Measurements from ENCODE around the gene MRPL12. TPM values are rescaled to one million over a fixed set of nuclear protein-coding genes. Genes with fewer than 3 reads are reported as not detected.
A peak's percentile ranks its signal among the peaks of the same experiment; 100 is the strongest.

Gene MRPL12
- total and polyA plus RNA-seq, 2 experiments from 2014 or later: 50.9 to 153 TPM

DNA sequence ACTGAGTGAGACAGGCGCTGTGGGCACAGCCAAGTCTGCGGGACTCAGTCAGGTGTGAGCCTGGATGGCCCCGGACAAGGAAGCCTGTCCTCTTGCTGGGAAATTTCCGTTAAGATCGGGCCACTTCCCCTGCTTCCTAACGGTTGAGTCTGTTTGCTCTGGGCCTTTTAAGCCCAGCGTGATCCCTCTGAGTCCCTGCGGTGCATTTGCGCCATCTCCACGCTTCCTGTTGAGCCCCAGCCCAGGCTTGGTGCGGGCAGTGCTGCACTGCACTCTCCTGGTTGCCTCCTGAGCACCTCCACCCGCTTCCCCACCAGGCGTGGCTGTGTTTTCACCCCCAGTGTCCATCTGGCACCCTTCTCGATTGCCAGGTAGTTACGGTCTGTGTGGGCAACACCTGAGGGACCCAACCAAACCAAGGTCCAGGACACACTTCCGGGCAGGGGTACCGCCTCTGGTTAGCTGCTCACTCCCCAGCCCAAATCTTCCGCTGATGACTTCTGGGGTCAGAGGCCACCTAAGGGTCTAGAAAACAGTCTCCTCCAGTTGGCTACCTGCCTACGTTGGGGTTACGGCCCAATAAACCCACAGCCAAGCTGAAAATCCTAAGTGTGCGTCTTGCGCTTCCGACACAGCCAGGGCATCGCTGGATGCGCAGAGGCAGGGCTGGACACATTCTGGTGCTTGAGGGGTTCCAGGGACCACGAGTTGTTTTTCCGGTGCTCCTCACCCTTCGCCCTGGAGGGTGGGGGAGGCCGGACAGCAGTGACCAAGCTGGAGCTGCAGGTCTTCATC is 7.5 kb downstream of the MRPL12 start:
- Histone ChIP-seq H4K20me1 (replicated peaks; ENCODE audit: insufficient read depth) (no peaks in the 10 kb centered on the region; the same call in none of the 2 replicates), H3K79me2 (replicated peaks; ENCODE audit: insufficient read depth) (peaks cover 13% of the 10 kb centered on the region), H3K4me3 (peak overlapping the region; percentile 77), H2AFZ (no peak overlapping the region), H3F3A (replicated peaks; ENCODE audit: low read depth) (peaks cover 29% of the 10 kb centered on the region), H3K4me1 (ENCODE audit: insufficient read depth) (peaks cover 24% of the 10 kb centered on the region; the same call in 1 of the 2 replicates), H3K4me2 (peak overlapping the region; percentile 97), H3K27ac (ENCODE audit: low read depth) (no peak overlapping the region), H3K36me3 (ENCODE audit: insufficient read depth) (peaks cover 4% of the 10 kb centered on the region; the same call in 1 of the 2 replicates), H3K9me2 (ENCODE audit: insufficient read depth) (no peaks in the 10 kb centered on the region), H3K27me3 (ENCODE audit: insufficient read depth) (no peaks in the 10 kb centered on the region)
- H3K4me1 Mint-ChIP-seq: peaks cover 25% of the 10 kb centered on the region
- DNase-seq (ENCODE audit: low spot score) (no peak), ATAC-seq (peak; percentile 14)
- H3K27ac Mint-ChIP-seq: peak overlapping the region; percentile 80
- TF ChIP-seq, protein P1, sequence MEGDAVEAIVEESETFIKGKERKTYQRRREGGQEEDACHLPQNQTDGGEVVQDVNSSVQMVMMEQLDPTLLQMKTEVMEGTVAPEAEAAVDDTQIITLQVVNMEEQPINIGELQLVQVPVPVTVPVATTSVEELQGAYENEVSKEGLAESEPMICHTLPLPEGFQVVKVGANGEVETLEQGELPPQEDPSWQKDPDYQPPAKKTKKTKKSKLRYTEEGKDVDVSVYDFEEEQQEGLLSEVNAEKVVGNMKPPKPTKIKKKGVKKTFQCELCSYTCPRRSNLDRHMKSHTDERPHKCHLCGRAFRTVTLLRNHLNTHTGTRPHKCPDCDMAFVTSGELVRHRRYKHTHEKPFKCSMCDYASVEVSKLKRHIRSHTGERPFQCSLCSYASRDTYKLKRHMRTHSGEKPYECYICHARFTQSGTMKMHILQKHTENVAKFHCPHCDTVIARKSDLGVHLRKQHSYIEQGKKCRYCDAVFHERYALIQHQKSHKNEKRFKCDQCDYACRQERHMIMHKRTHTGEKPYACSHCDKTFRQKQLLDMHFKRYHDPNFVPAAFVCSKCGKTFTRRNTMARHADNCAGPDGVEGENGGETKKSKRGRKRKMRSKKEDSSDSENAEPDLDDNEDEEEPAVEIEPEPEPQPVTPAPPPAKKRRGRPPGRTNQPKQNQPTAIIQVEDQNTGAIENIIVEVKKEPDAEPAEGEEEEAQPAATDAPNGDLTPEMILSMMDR (conservative IDR thresholded peaks at IDR 0.05; ENCODE audit: low read depth in 2 of 2): 0 out of 4 replicates have a peak, but pooled peaks of 1 of the 2 experiments have one; percentile 1
- TF ChIP-seq STAT1 (IDR thresholded peaks at IDR 0.05; ENCODE audit: unreplicated experiment) (no peak), JUNB (IDR thresholded peaks at IDR 0.05; ENCODE audit: unreplicated experiment) (no peak), ETS1 (IDR thresholded peaks at IDR 0.05) (no peak), POLR2AphosphoS5 (IDR thresholded peaks at IDR 0.05; ENCODE audit: low read depth) (0 out of 2 replicates have a peak, but pooled peaks have one; percentile 43), EZH2 (IDR thresholded peaks at IDR 0.05; ENCODE audit: low read depth, unreplicated experiment) (no peak)
- H3K4me3 Mint-ChIP-seq: peak overlapping the region; percentile 79
- no peaks in the 10 kb centered on the region for H3K9me3 Mint-ChIP-seq
- H3K36me3 Mint-ChIP-seq (ENCODE audit: low read depth): peaks cover 21% of the 10 kb centered on the region
- H3K27me3 Mint-ChIP-seq (ENCODE audit: insufficient read depth, low read depth, poor library complexity): peaks cover 22% of the 10 kb centered on the region

DNA sequence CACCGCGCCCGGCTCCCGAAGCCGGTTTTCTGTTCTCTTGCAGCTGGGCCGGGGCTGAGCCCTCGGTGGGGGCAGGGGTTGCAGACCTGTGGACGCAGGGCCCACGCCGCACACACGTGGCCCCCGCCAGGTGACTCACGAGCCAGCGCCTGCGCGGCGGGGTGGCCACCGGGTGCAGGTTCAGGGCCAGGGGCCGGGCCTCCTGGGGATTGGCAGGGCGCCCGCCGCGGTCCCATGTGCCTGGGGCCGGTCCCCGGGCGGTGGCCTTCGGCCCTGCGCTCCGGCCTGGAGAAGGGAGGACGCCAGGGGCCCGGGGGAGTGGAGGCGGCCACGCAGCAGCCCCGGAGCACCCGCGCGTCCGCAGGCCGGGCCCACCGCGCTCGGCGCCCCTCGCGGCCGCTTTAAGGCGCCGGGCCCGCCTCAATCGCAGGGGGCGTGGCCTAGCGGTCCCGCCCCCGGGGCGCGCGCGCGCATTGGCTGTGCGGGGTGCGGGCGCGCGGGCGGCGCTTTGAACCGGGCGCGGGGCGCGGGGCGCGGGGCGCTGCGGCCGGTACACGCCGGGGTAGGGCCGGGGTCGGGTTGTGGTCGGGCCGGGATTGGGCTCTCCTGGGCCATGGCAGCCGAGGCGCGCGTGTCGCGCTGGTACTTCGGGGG is 8.8 kb downstream of the MRPL12 start, which contains the start of gene SLC25A10:
SLC25A10 (plus strand) TSS at position 471 of the 654 bp plus-strand sequence; CDS start at position 614, 143 bp downstream.
- H2AFZ ChIP-seq: 0 out of 2 replicates have a peak within 1 kb of the TSS, but pooled peaks have one; percentile 43
- peak within 1 kb of the TSS; percentile 77 for H3K4me3 ChIP-seq
- Mint-ChIP-seq H3K9me3 (no peaks in the 10 kb centered on the region), H3K4me3 (peak within 1 kb of the TSS; percentile 89), H3K36me3 (ENCODE audit: low read depth) (peaks cover 9% of the 10 kb centered on the region), H3K27me3 (ENCODE audit: insufficient read depth, low read depth, poor library complexity) (peaks cover 21% of the 10 kb centered on the region), H3K4me1 (peaks cover 25% of the 10 kb centered on the region), H3K27ac (peak within 1 kb of the TSS; percentile 59; the same call in 1 of the 2 replicates)
- no peaks in the 10 kb centered on the region for H3K27me3 ChIP-seq (ENCODE audit: insufficient read depth)
- peak within 1 kb of the TSS; percentile 97 for H3K4me2 ChIP-seq
- H3K79me2 ChIP-seq (replicated peaks; ENCODE audit: insufficient read depth): peaks cover 13% of the 10 kb centered on the region
- peaks cover 24% of the 10 kb centered on the region; the same call in 1 of the 2 replicates for H3K4me1 ChIP-seq (ENCODE audit: insufficient read depth)
- no peak within 1 kb of the TSS for H3K27ac ChIP-seq (ENCODE audit: low read depth)
- H4K20me1 ChIP-seq (replicated peaks; ENCODE audit: insufficient read depth): no peaks in the 10 kb centered on the region; the same call in 1 of the 2 replicates
- peak; percentile 84 for DNase-seq (ENCODE audit: low spot score)
- peak; percentile 14 for ATAC-seq
- H3F3A ChIP-seq (replicated peaks; ENCODE audit: low read depth): peaks cover 26% of the 10 kb centered on the region
- 0 out of 2 replicates have a peak, but pooled peaks cover under 1% of the 10 kb centered on the region for H3K36me3 ChIP-seq (ENCODE audit: insufficient read depth)
- no peaks in the 10 kb centered on the region for H3K9me2 ChIP-seq (ENCODE audit: insufficient read depth)
- TF ChIP-seq POLR2AphosphoS5 (IDR thresholded peaks at IDR 0.05; ENCODE audit: low read depth) (no peak), NANOG (IDR thresholded peaks at IDR 0.05; ENCODE audit: borderline replicate concordance) (no peak), STAT1 (IDR thresholded peaks at IDR 0.05; ENCODE audit: unreplicated experiment) (no peak)
- TF ChIP-seq, protein P1 (conservative IDR thresholded peaks at IDR 0.05; ENCODE audit: low read depth in 2 of 2): no peak

Measured in GM23338 (cell line).